Amygdala (tissue), 56 donors: ENCODE results near the gene BRCA2.

ENCODE experiments used
- DNase-seq, 56 donors: peaks; one replicate each; lab custom pipeline; 2025; lab: John Stamatoyannopoulos, UW

BRCA2 gene

DNA sequence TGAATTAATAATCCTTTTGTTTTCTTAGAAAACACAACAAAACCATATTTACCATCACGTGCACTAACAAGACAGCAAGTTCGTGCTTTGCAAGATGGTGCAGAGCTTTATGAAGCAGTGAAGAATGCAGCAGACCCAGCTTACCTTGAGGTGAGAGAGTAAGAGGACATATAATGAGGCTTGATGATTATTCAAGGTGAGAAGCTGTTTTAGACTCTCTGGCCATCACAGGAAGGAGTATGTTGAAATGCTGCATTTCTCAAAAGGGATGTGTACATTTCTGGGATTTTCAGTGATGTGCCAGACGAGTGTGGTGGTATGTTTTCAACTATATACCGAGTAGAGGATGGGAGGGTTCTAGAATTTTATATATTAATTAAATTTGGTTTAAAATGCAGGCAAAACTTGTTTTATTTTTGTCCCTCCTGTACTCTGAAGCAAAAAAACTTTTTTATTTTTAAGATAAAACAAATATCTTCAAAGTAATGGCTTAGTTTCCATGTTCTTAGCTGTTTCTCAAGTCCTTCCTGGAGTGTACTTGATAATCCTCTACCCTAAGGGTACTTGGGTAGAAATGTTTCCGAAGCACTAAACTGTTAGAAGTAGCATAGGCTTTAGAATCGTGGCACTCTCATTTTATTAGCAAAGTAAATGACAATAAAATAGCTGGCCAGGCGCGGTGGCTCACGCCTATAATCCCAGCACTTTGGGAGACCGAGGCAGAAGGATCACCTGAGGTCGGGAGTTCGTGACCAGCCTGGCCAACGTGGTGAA, 61.5 kb downstream of the BRCA2 start:
- DNase-seq: no peak

- no peak for DNase-seq
These were observed 62.7 kb downstream of the BRCA2 start for GRCh38 chr13:32378012-32378411.

DNA sequence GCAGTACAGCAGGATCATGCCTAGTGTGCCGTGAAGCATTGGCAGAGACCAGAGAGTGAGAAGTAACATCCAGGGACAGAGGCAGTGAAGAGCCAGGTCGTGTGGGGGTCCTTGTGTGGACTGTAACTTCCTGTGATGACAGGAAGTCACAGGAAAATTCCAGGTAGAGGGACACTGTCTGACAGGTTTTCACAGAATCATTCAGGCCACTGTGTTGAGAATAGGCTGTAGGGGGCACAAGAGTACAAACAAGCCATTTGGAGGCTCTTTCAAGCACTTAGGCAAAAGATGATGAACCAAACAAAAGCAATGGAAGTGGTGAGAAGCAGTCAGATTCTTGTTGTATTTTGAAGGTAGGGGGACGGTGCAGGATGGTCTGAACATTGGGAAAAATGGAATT, 66.2 kb downstream of the BRCA2 start:
- DNase-seq: peak in 11 of 56 donors; percentile 0 to 59 (median 11)

GRCh38 chr13:32383836-32384618, 68.7 kb downstream of the BRCA2 start:
- no peak for DNase-seq

- no peak for DNase-seq
These were observed 69.4 kb downstream of the BRCA2 start for GRCh38 chr13:32384702-32385101.

GRCh38 chr13:32385410-32385809, 70.1 kb downstream of the BRCA2 start:
- DNase-seq: no peak

DNA sequence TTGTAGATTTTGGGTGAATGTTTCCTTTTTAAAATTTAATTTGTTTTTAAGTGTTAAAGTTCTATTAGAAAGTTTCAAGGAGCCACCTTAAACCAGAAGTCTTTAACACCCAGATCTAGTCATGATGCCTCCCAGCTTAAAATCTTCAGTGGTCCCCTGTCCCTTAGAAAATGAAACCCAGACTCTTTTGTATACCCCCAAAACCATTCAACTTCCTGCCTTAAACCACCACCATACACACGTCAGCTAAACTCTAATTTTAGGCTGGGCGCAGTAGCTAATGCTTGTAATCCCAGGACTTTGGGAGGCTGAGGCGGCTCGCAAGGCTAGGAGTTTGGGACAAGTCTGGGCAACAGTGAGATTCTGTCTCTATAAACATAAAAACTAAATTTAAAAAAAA, 74.7 kb downstream of the BRCA2 start:
- DNase-seq: no peak

DNA sequence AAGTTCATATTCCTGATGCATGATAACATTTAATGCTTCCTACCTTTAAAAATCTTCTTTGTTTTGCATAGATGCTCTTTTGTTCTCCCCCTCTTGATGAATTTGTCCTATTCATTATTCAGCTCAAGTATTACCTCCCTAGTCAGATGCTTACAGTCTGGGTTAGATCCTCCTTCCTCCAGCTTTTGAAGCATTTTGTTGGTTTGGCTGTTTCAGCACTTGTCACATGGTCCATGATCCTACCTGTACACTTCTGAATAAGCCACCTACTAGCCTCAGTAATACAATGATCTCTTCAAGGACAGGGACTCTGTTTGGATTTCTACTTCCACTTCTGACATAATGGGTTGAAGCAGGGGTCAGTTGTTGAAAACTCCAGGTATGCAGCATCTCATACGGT, 75.2 kb downstream of the BRCA2 start:
- DNase-seq: no peak

- no peak for DNase-seq
These were observed 75.9 kb downstream of the BRCA2 start for GRCh38 chr13:32391101-32391619.

GRCh38 chr13:32403108-32403507, 87.8 kb downstream of the BRCA2 start:
- DNase-seq: no peak

- DNase-seq: no peak
These were observed 92.5 kb downstream of the BRCA2 start for GRCh38 chr13:32407854-32408253.

DNA sequence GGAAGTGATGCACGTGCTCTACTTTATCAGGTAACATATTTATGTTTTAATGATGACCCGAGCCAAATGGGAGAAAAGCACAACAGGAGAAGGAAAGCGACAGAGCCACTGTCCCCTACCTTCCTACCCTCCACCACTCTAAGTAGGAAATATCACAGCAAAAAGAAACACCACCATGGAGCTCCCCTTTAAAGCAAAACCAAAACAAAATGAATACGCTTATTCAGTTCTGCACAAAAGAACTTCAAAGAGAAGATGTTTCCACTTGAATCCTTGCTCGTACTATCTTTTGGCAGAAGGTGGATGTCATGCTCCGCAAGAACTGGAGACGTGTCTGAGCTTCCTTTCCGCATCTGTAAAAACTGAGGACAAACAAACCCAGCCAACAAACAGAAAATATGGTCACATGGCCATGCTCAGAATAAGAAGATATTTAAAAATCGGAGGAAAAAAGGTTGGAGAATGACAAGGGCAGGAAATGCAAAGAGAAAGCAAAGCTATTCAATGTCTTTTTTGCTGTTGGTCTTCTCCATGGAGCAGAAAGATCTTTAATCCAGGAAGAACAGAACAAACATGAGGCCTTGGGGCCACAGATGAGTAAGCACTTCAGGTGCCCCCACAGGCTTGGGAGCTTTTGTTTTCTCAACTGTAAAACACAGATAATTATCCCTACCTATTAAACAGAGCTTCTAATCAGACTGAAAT, 93.1 kb downstream of the BRCA2 start:
- no peak for DNase-seq

GRCh38 chr13:32409001-32409313, 93.6 kb downstream of the BRCA2 start:
- DNase-seq: no peak

GRCh38 chr13:32409561-32410421, 94.5 kb downstream of the BRCA2 start:
- DNase-seq: peak in 16 of 56 donors; percentile 5 to 51 (median 20)

DNA sequence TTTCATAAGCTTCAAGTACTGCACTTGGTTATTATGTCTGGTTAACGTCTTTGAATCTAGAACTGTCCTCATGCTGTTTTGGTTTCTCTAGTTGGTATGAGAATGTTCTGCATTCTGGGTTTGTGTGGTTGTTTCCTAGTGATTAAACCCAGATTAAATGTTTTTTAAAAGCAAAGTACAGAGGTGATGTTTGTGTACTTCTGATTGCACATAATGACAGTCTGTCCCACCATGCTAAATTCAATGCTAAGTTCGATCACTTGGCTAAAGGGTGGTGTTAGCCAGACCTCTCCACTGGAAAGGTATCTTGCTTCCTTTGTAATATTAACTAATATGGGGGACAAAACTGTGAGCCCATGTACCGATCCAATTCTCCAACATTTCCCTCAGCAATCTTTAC, 98.0 kb downstream of the BRCA2 start:
- DNase-seq: no peak

DNA sequence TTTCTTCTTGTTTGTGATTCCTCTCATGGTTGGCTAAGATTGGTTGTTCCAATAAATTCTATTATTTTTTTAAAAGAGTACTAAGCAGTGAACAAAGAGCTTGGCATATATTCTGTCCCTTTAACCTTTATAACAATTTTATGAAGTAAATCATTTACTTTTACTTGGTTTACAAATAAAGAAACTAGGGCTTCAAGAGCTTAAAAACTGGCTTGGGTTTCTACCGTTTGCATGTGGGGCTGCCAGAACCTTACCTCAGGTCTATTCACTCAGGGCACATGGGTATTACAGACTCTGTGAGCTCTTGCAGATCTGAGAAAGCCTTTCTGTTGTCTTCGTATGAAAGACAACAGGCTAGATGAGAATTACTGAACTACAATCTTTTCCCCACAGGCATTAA, 99.3 kb downstream of the BRCA2 start:
- DNase-seq: no peak

GRCh38 chr13:32415019-32415418, 99.7 kb downstream of the BRCA2 start:
- DNase-seq: no peak

GRCh38 chr13:32417995-32418394, 102.7 kb downstream of the BRCA2 start:
- no peak for DNase-seq

- DNase-seq: no peak
These were observed 104.6 kb downstream of the BRCA2 start for GRCh38 chr13:32419862-32420261.

DNA sequence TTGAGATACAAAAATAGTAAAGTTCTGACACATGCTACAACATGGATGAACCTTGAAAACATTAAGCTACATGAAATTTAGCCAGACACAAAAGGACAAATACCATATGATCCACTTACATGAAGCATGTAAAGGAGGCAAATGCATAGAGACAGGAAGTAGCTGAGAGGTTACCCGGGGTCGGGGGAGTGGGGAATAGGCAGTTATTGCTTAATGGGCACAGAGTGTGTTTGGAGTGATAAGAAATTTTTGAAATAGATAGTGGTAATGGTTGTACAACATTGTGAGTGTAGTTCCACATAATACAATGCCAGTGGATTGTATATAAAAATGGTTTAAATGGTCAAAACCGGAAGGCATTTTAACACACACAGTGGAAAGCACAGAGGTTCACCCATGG, 108.3 kb downstream of the BRCA2 start:
- no peak for DNase-seq
